ENCODE measurements around the gene VENTX.
"Not testable (repeated sequence)": the region's sequence is repeated elsewhere in the genome, so short reads cannot be mapped to it uniquely, and the experiment has no call there.

VENTX gene

GRCh38 chr10:133254421-133255120, 16.9 kb downstream of the VENTX start:
- DNase-seq (ENCODE audit: low read depth in 2 of 2, low spot score in 1 of 2), result no peak

GRCh38 chr10:133255323-133255722, 17.7 kb downstream of the VENTX start:
- no peak for DNase-seq (ENCODE audit: low read depth in 2 of 2, low spot score in 1 of 2)

- DNase-seq (ENCODE audit: low read depth in 2 of 2, low spot score in 1 of 2), result no peak
Measured at GRCh38 chr10:133257489-133258065, 19.9 kb downstream of the VENTX start.

DNA sequence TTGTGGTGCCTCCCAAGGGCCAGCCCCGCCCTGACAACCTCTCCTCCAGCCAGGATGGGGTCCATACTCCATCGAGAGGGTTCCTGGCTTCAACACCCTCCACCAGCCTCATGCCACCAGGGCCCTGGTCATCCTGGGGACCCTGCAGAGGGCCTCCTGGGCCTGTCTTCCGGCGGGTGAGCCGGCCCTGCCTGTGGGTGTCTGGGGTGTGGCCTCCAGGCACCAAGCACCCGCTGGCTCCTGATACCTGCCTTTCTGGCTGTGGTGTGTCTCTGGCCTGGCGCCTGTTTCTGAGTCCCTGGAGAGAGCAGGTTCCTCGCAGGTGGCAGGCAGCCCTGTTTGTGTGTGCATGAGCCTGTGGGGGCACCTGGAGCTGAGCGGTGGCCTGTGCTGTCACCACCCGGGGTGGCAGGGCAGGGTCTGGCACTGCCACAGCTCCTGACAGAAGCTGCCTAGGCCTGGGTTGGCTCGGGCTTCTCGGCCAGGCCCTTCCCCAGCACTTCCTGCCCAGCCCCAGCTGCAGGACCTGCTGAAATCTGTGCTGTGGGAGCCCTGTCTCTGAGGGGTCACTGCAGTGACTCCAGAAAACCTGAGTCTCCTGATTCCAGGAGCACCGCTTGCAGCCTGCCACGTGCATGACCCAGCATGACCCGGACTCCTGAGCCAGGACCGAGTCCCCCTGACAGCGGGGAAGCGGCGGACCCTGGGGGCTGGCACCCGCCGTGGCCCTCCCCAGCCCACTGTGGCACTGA, 20.6 kb downstream of the VENTX start:
- no peak for DNase-seq (ENCODE audit: low read depth in 2 of 2, low spot score in 1 of 2)

DNA sequence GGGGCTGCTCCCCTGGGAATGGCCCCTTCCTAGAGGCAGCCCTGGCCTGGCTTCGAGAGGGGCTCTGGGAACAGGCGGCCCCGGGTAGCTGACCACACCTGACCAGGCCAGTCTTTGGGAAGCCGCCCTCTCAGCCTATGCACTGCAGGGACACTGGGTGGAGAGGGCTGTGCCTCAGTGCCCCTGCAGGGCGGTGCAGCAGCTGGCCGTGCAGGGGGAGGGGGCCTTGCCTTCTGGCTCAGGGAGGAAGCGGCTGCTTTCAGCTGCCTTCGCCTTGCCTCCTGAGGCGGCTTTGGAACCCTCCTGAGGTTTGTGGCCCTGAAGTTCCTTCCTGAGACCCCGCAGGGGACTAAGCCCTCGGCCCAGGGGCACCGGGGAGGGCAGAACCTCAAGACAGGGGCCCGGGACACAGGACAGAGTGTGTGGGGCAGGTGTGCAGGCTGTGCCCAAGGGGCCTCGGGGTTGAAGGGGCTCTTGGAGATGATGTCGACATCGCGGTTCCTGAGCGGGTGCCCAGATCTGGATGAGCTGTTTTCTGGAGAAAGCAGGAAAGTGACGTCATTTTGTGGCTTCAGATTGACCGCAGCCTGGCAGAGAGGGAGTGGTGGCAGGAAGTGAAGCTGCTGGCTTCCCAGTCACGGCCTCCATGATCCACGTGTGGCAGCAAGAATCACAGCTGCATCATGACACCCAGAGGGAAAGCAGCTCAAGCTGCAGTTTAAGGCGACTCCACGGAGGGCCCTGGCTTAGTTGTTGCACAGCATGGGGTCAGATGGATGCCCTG, 21.4 kb downstream of the VENTX start:
- DNase-seq (ENCODE audit: low read depth in 2 of 2, low spot score in 1 of 2), result peak; percentile 68 to 77

GRCh38 chr10:133259602-133259989, 21.9 kb downstream of the VENTX start:
- no peak for DNase-seq (ENCODE audit: low read depth in 2 of 2, low spot score in 1 of 2)

- DNase-seq (ENCODE audit: low read depth in 2 of 2, low spot score in 1 of 2), result peak in 1 of 2 donors; percentile 61
Measured at GRCh38 chr10:133260895-133261725, 23.5 kb downstream of the VENTX start.

DNA sequence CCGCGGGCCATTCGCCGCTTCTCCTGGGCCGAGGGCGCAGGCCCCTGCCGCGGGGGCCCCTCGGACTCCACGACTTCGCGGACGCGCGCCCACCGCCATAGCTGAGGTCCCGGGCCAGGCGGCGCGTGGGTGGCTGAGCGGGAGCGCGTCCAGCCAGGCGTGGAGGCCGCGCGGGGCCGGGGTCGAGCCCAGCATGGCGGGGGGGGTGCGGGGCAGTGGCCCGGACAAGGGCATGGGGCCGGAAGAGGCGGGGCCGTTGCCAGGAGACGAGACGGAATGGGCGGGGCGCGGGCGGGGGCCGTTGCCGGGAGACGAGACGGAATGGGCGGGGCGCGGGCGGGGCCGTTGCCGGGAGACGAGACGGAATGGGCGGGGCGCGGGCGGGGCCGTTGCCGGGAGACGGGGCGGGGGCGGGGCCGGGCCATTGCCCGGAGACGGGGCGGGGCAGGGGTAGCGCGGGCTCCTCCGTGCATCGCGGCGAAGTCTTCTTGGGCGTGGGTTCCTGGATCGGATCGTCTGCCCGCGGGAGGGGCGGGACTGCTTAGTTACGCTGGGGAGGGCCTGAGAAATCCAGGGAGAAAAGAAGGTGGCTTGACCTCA, 24.2 kb downstream of the VENTX start:
- DNase-seq (ENCODE audit: low read depth in 2 of 2, low spot score in 1 of 2), result peak; percentile 52 to 71

- no peak for DNase-seq (ENCODE audit: low read depth in 2 of 2, low spot score in 1 of 2)
Measured at GRCh38 chr10:133262696-133263095, 25.0 kb downstream of the VENTX start.

DNA sequence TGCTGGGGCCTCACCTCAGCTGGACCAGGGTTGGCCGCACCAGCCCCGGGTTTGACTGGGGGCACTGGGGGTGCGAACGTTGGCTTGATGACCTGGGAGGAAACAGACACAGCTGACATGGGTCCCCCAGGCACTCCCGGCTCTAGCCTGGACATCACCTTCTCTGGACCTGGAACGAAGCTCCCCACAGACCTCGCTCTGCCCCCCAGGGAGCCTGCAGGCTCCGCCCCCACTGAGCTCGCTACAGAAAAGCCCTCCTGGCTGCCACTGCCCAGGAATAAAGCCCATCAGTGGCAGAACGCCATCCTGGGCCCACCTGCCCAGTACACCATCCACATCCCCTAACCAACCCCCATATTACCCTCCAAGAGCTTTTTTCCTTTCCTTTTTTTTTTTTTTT, 26.0 kb downstream of the VENTX start:
- no peak for DNase-seq (ENCODE audit: low read depth in 2 of 2, low spot score in 1 of 2)

GRCh38 chr10:133264461-133264860, 26.8 kb downstream of the VENTX start:
- DNase-seq (ENCODE audit: low read depth in 2 of 2, low spot score in 1 of 2), result no peak

DNA sequence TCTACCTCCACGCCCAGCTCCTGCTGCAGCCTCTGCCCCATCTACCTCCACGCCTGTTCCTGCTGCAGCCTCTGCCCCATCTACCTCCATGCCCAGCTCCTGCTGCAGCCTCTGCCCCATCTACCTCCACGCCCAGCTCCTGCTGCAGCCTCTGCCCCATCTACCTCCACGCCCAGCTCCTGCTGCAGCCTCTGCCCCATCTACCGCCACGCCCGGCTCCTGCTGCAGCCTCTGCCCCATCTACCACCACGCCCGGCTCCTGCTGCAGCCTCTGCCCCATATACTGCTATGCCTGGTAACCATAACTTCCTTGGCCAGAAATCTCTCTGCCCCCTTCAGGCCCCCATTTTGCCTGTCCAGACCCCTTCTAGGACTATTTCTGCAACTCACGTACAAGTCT, 27.4 kb downstream of the VENTX start:
- DNase-seq (ENCODE audit: low read depth in 2 of 2, low spot score in 1 of 2), result not testable (repeated sequence)

DNA sequence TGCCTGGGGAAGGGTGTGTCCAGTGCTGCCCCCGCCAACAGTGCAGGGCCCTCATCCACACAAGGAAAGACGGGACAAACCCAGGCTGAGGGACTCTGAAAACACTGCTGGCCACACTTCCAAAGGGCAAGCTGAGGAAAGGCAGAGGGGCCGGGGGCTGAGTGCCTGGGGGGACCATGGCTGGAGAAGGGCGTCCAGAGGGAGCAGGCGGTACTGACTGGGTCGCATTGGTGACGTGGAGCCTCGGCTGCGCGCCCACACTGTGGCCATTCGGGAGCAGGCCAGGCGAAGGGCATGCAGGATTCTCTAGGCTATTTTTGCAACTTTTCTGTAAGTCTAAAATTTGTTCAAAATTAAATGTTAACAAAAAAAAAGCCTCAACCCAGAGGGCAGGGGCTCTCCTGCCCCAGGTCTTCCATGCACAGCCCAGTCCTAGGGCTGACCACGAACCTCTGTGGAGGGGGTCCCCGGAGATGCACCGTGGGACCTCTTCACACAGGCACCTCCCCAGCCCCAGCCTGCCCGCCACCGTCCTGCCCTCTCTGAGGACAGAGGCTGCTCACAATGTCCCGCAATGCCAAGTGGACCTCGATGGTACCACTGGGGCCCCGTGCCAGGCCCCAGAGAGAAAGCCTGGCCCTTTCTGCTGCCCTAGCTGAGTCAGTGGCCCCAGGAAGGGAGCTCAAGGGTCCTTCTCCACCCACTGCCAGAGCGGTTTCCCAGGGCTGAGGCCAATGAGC, 28.6 kb downstream of the VENTX start:
- no peak for DNase-seq (ENCODE audit: low read depth in 2 of 2, low spot score in 1 of 2)

DNA sequence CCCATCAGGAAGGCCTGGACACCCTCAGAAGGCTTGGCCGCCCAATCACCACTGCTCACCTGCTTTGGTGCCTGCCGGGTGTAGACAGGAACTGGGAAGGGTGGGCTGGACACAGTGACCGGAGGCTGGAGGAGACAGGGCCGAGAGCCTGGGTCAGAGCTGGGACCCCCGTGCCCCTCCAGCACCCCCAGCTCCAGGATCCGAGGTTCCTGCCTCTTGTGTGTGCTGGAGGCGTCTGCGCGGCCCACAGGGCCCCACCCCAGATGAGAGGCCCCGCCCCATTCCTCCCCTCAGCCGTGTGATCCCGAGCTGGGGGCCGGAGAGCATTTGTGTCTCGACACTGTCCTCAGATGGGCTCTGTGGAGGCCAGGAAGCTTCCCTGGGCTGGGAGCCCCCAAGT, 29.6 kb downstream of the VENTX start:
- no peak for DNase-seq (ENCODE audit: low read depth in 2 of 2, low spot score in 1 of 2)

DNA sequence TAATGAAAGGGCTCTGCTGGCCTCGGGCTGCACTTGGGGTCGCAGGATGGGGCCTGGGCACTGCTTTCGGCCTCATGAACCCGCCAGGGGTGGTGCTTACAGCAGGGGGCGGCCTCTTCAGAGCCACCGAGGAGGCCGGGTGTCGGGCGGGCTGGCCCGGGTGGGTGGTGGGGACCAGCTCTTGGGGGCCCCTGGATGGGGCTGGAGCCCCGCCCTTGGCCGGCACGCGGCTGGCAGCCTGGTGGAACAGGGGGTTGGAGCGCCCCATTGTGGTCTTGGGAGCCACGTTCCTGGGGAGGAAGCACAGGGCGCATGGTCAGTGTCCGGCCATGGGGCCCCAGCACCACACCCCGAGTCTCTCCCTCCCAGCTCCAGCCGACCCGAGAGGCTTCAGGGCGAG, 30.2 kb downstream of the VENTX start:
- DNase-seq (ENCODE audit: low read depth in 2 of 2, low spot score in 1 of 2), result no peak

GRCh38 chr10:133268532-133268931, 30.9 kb downstream of the VENTX start:
- no peak for DNase-seq (ENCODE audit: low read depth in 2 of 2, low spot score in 1 of 2)

- no peak for DNase-seq (ENCODE audit: low read depth in 2 of 2, low spot score in 1 of 2)
Measured at GRCh38 chr10:133269367-133269766, 31.7 kb downstream of the VENTX start.

DNA sequence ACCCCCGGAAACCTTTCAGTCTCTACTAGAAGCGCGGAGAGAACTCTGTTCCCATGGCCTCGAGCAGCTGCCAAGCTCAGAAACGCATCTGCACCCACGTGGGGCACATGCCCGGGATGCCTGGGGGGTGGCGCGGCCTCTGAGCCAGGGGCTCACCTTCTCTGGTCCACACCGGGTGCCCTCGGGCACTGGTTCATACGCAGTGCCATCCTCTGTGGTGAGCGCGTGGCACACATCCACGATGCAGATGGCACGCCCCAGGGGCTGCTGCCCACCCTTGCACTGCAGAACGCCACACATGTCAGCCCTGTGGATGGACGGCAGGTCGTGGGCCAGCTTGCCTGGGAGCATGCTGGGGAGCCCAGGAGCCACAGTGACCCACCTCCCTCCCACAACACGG, 32.5 kb downstream of the VENTX start:
- no peak for DNase-seq (ENCODE audit: low read depth in 2 of 2, low spot score in 1 of 2)

DNA sequence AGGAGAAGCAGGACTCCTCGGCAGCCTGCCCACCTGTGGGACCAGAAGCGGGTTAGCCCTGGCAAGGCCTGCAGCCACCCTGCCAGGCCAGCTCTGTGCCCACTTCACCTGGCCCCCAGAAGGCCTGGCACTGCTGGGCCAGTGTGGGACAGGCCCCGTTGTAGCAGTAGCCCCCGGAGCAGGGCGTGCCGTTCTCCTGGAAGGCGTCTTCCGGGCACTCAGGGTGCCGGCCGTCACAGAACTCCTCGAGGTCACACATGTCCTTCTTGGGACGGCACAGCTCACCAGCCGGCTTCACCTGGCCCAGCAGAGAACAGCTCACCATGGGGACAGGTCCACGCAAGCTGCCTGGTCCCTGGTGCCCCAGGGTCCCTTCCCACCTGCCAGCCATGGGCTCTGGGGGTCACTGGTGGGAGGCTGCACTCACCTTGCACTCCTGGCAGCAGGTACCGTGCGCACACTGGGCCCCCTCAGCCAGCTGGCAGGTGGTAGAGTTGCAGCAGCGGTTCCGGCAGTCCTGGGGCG, 33.2 kb downstream of the VENTX start:
- no peak for DNase-seq (ENCODE audit: low read depth in 2 of 2, low spot score in 1 of 2)

Measured in stimulated activated CD8-positive, alpha-beta memory T cell treated with anti-CD3 and anti-CD28 coated beads, Interleukin-4, amount 100 ng/mL, for 4 hours (primary cell).